ENCODE measurements around the gene AHI1. TPM values are rescaled to one million over a fixed set of nuclear protein-coding genes. Genes with fewer than 3 reads are reported as not detected.

Gene AHI1
- total RNA-seq, 1 donor from 2014 or later, result 23.2 TPM

- no peak for DNase-seq (ENCODE audit: extremely low spot score, unreplicated experiment)
- H3K4me1 Mint-ChIP-seq (ENCODE audit: unreplicated experiment), result no peaks in the 10 kb centered on the region
- peaks cover 8% of the 10 kb centered on the region for H3K36me3 Mint-ChIP-seq
Observed at GRCh38 chr6:135390458-135390857, 107.1 kb downstream of the AHI1 start.

DNA sequence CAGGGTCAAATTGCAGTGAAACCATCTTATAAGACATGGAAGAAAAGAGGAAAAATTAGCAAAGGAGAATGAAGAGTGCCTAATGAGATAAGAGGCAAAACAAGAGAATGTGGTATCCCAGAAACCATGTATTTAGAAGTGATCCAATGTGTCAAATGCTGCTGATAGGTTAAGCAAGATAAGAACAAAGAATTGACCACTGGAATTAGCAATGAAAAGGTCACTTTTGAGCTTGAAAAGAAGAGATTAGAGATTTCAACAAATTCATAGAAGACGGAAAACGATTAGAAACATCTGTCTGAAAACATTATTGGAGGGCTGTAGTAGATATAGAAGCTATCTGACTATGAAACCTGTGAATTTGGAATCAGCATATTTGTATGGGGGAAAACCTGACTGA lies 112.2 kb downstream of the AHI1 start:
- Mint-ChIP-seq H3K9me3 (no peaks in the 10 kb centered on the region), H3K36me3 (no peaks in the 10 kb centered on the region), H3K27ac (no peak overlapping the region), H3K27me3 (no peaks in the 10 kb centered on the region), H3K4me1 (ENCODE audit: unreplicated experiment) (no peaks in the 10 kb centered on the region), H3K4me3 (no peak overlapping the region)
- TF ChIP-seq, protein P1, sequence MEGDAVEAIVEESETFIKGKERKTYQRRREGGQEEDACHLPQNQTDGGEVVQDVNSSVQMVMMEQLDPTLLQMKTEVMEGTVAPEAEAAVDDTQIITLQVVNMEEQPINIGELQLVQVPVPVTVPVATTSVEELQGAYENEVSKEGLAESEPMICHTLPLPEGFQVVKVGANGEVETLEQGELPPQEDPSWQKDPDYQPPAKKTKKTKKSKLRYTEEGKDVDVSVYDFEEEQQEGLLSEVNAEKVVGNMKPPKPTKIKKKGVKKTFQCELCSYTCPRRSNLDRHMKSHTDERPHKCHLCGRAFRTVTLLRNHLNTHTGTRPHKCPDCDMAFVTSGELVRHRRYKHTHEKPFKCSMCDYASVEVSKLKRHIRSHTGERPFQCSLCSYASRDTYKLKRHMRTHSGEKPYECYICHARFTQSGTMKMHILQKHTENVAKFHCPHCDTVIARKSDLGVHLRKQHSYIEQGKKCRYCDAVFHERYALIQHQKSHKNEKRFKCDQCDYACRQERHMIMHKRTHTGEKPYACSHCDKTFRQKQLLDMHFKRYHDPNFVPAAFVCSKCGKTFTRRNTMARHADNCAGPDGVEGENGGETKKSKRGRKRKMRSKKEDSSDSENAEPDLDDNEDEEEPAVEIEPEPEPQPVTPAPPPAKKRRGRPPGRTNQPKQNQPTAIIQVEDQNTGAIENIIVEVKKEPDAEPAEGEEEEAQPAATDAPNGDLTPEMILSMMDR (conservative IDR thresholded peaks at IDR 0.05), result no peak
- DNase-seq (ENCODE audit: extremely low spot score, unreplicated experiment), result no peak

More at GRCh38 chr6:135390458-135390857, 107.1 kb downstream of the AHI1 start:
- Mint-ChIP-seq H3K9me3 (no peaks in the 10 kb centered on the region), H3K27ac (no peak overlapping the region), H3K4me3 (no peak overlapping the region), H3K27me3 (no peaks in the 10 kb centered on the region)
- TF ChIP-seq, protein P1 (conservative IDR thresholded peaks at IDR 0.05), result no peak

DNA sequence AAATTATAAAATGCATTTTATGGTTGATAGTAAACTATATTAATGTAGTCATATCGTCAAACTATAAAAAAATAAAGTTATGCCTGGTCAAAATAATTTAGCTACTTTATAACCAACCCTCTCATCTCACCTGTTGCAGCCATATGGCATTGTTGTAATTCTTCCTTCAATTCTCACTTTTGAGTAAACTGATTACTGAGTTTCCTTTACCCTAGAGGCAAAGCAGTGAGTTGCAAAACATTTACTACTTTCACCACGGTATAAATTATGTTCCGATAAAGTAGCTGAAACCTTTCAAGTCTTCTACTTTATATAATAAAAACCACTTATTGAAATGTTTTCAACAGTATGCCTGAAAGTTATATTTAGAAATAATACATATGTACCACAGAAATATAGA lies 113.8 kb downstream of the AHI1 start:
- no peaks in the 10 kb centered on the region for H3K36me3 Mint-ChIP-seq
- TF ChIP-seq, protein P1 (conservative IDR thresholded peaks at IDR 0.05), result peak; percentile 54
- H3K4me1 Mint-ChIP-seq (ENCODE audit: unreplicated experiment), result no peaks in the 10 kb centered on the region
- DNase-seq (ENCODE audit: extremely low spot score, unreplicated experiment), result no peak
- no peak overlapping the region for H3K4me3 Mint-ChIP-seq
- H3K27me3 Mint-ChIP-seq, result no peaks in the 10 kb centered on the region
- H3K9me3 Mint-ChIP-seq, result no peaks in the 10 kb centered on the region
- H3K27ac Mint-ChIP-seq, result no peak overlapping the region

DNA sequence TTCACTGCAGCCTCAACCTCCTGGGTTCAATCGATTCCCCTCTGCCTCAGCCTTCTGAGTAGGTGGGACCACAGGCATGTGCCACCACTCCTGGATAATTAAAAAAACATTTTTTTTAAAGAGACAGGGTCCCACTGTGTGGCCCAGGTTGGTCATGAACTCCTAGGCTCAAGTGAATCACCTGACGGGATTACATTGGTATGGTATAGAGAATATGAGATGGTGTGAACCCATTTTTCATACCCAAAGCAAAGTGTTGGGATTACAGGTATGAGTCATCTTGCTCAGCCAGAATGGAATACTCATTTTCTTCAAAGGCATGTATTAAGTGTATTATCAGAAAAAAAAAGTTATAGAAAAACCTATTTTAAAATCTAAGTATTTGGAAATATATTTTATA lies 114.2 kb downstream of the AHI1 start:
- TF ChIP-seq, protein P1 (conservative IDR thresholded peaks at IDR 0.05), result no peak
- Mint-ChIP-seq H3K4me1 (ENCODE audit: unreplicated experiment) (no peaks in the 10 kb centered on the region), H3K27ac (no peak overlapping the region), H3K9me3 (no peaks in the 10 kb centered on the region), H3K4me3 (no peak overlapping the region), H3K27me3 (no peaks in the 10 kb centered on the region), H3K36me3 (no peaks in the 10 kb centered on the region)
- DNase-seq (ENCODE audit: extremely low spot score, unreplicated experiment), result no peak

- TF ChIP-seq, protein P1 (conservative IDR thresholded peaks at IDR 0.05), result no peak
- no peaks in the 10 kb centered on the region for H3K36me3 Mint-ChIP-seq
- DNase-seq (ENCODE audit: extremely low spot score, unreplicated experiment), result no peak
Observed at GRCh38 chr6:135382182-135382628, 115.3 kb downstream of the AHI1 start.

GRCh38 chr6:135380793-135381192 lies 116.7 kb downstream of the AHI1 start:
- no peaks in the 10 kb centered on the region for H3K36me3 Mint-ChIP-seq
- H3K27me3 Mint-ChIP-seq, result no peaks in the 10 kb centered on the region
- H3K4me1 Mint-ChIP-seq (ENCODE audit: unreplicated experiment), result no peaks in the 10 kb centered on the region

More at GRCh38 chr6:135382182-135382628, 115.3 kb downstream of the AHI1 start:
- H3K4me3 Mint-ChIP-seq, result no peak overlapping the region
- H3K4me1 Mint-ChIP-seq (ENCODE audit: unreplicated experiment), result no peaks in the 10 kb centered on the region
- H3K27ac Mint-ChIP-seq, result no peak overlapping the region
- no peaks in the 10 kb centered on the region for H3K27me3 Mint-ChIP-seq
- no peaks in the 10 kb centered on the region for H3K9me3 Mint-ChIP-seq

More at GRCh38 chr6:135380793-135381192, 116.7 kb downstream of the AHI1 start:
- no peak for DNase-seq (ENCODE audit: extremely low spot score, unreplicated experiment)
- Mint-ChIP-seq H3K27ac (no peak overlapping the region), H3K9me3 (no peaks in the 10 kb centered on the region), H3K4me3 (no peak overlapping the region)
- TF ChIP-seq, protein P1 (conservative IDR thresholded peaks at IDR 0.05), result no peak
